Liver (tissue), 9 donors: Measurements from ENCODE around the gene IL1A. TPM values are rescaled to one million over a fixed set of nuclear protein-coding genes. Genes with fewer than 3 reads are reported as not detected.

Source experiments
- DNase-seq: peaks from one replicate; pipeline ENCODE4 v3.0.0-alpha.2; 2017; ENCODE audit warnings: low spot score
- H3K27ac ChIP-seq, 2 donors: one replicate each; pipeline ENCODE4 v1.7.0; 2013; ENCODE audit warnings: inconsistent platforms in 2 of 2, low read length in 2 of 2, control low read depth in 1 of 2, low read depth in 1 of 2, mild to moderate bottlenecking in 1 of 2
- H3K27me3 ChIP-seq, 4 donors: one replicate each; pipeline versions ENCODE4 v1.6.1 to v1.7.0; 2013; ENCODE audit warnings: low read length in 3 of 4, inconsistent platforms in 1 of 4, mild to moderate bottlenecking in 1 of 4, moderate library complexity in 1 of 4; ENCODE audit not compliant: control insufficient read depth in 4 of 4, insufficient read depth in 4 of 4
- H3K36me3 ChIP-seq, 4 donors: one replicate each; pipeline versions ENCODE4 v1.6.1 to v1.7.0; 2013; ENCODE audit warnings: low read length in 3 of 4, mild to moderate bottlenecking in 3 of 4, low read depth in 1 of 4, moderate library complexity in 1 of 4; ENCODE audit not compliant: control insufficient read depth in 4 of 4, insufficient read depth in 3 of 4
- H3K4me1 ChIP-seq, 4 donors: one replicate each; pipeline versions ENCODE4 v1.6.1 to v1.7.0; 2013; ENCODE audit warnings: low read length in 3 of 4, mild to moderate bottlenecking in 3 of 4, moderate library complexity in 1 of 4; ENCODE audit not compliant: control insufficient read depth in 4 of 4, insufficient read depth in 4 of 4
- H3K4me3 ChIP-seq, 3 donors: one replicate each; pipeline versions ENCODE4 v1.6.1 to v1.7.0; 2013; ENCODE audit warnings: low read length in 3 of 3, control low read depth in 1 of 3, low read depth in 1 of 3, mild to moderate bottlenecking in 1 of 3
- H3K9ac ChIP-seq, 2 donors: one replicate each; pipeline ENCODE4 v1.7.0; 2013; ENCODE audit warnings: low read length in 2 of 2, mild to moderate bottlenecking in 2 of 2, moderate library complexity in 2 of 2, control low read depth in 1 of 2, low read depth in 1 of 2
- H3K9me3 ChIP-seq, 4 donors: one replicate each; pipeline versions ENCODE4 v1.6.1 to v1.7.0; 2013; ENCODE audit warnings: low read length in 3 of 4; ENCODE audit not compliant: control insufficient read depth in 4 of 4
- CTCF ChIP-seq: fragments of 150-350 bp; IDR thresholded peaks from 2 replicates; pipeline ENCODE4 v1.5.1; 2017; ENCODE audit warnings: improper control_type of control experiment, low read depth, low read length; ENCODE audit not compliant: missing input control
- EGR1 ChIP-seq, 2 donors: IDR thresholded peaks; 2 replicates each; pipeline ENCODE4 v1.6.1; 2016 to 2018; ENCODE audit warnings: antibody characterized with exemption in 2 of 2, low read depth in 2 of 2
- FOXA1 ChIP-seq: IDR thresholded peaks from 2 replicates; pipeline ENCODE4 v1.6.1; 2016; ENCODE audit warnings: antibody characterized with exemption
- FOXA2 ChIP-seq: IDR thresholded peaks from 2 replicates; pipeline ENCODE4 v1.6.1; 2016; ENCODE audit warnings: antibody characterized with exemption
- GABPA ChIP-seq, 2 donors: IDR thresholded peaks in 1 of 2; conservative IDR thresholded peaks in 1 of 2; 2 replicates each; pipeline ENCODE4 v1.6.1; 2016; ENCODE audit warnings: antibody characterized with exemption in 2 of 2, mild to moderate bottlenecking in 1 of 2, moderate library complexity in 1 of 2
- HNF4A ChIP-seq, 2 donors: conservative IDR thresholded peaks; 2 replicates each; pipeline ENCODE4 v1.6.1; 2016; ENCODE audit warnings: antibody characterized with exemption in 2 of 2, mild to moderate bottlenecking in 2 of 2
- HNF4G ChIP-seq: IDR thresholded peaks from 2 replicates; pipeline ENCODE4 v1.6.1; 2016; ENCODE audit warnings: antibody characterized with exemption
- MAX ChIP-seq: IDR thresholded peaks from 2 replicates; pipeline ENCODE4 v1.6.1; 2016; ENCODE audit warnings: antibody characterized with exemption
- NR2F2 ChIP-seq: IDR thresholded peaks from 2 replicates; pipeline ENCODE4 v1.6.1; 2016; ENCODE audit warnings: antibody characterized with exemption
- REST ChIP-seq: IDR thresholded peaks from 2 replicates; pipeline ENCODE4 v1.6.1; 2016; ENCODE audit warnings: antibody characterized with exemption, mild to moderate bottlenecking
- RXRA ChIP-seq, 2 donors: IDR thresholded peaks; 2 replicates each; pipeline ENCODE4 v1.6.1; 2017 to 2018; ENCODE audit warnings: antibody characterized with exemption in 2 of 2, mild to moderate bottlenecking in 1 of 2
- SP1 ChIP-seq: IDR thresholded peaks from 2 replicates; pipeline ENCODE4 v1.6.1; 2018; ENCODE audit warnings: antibody characterized with exemption, mild to moderate bottlenecking
- YY1 ChIP-seq: IDR thresholded peaks from 2 replicates; pipeline ENCODE4 v1.6.1; 2016; ENCODE audit warnings: antibody characterized with exemption, mild to moderate bottlenecking
- WGBS: extraction: QIAGEN DNeasy Blood & Tissue Kit; methylation state at CpG from one replicate; pipeline ENCODE4 v1.1.7; 2013; 5-methylcytosine and 5-hydroxymethylcytosine counted together
- polyA plus RNA-seq, 2 donors: library from polyadenylated mRNA; stranded (reverse) in 1 of 2; unstranded in 1 of 2; fragments of 200-250 nt in 1 of 2; fragments of >200 nt in 1 of 2; fragmentation: Nextera tagmentation in 1 of 2; extraction: Ambion mirVana in 1 of 2; gene quantifications; one replicate each; pipeline versions ENCODE4 v1.2.1 to v1.2.3, GENCODE V29; 2013 to 2015
- total RNA-seq, 2 donors: library from RNA; depleted of rRNA; stranded (reverse); fragments of >200 nt; gene quantifications; one replicate each; pipeline ENCODE4 v1.2.3, GENCODE V29; 2014
- donor health status: healthy.
- donor health status: healthy.
- donor health status: healthy.
- donor health status: healthy.
- donor health status: healthy.

The IL1A gene
- total and polyA plus RNA-seq, 4 donors: 0.05 TPM; not detected in 3

- Histone ChIP-seq H3K9ac (no peak overlapping the region), H3K4me3 (no peak overlapping the region), H3K4me1 (peaks cover 0 to 3% (median 0%) of the 10 kb centered on the region in 4 donors), H3K36me3 (no peaks in the 10 kb centered on the region), H3K9me3 (no peaks in the 10 kb centered on the region), H3K27ac (no peak overlapping the region), H3K27me3 (no peaks in the 10 kb centered on the region)
- DNase-seq: no peak
- no peak for TF ChIP-seq REST
- WGBS: 70% methylated on average over 5 of the region's 5 CpGs
Measured at GRCh38 chr2:112803691-112804521, 19.6 kb upstream of the IL1A start.

GRCh38 chr2:112800881-112801583, 16.7 kb upstream of the IL1A start:
- H3K9ac ChIP-seq: no peak overlapping the region
- no peak for DNase-seq

GRCh38 chr2:112798979-112799975, 15.0 kb upstream of the IL1A start:
- Histone ChIP-seq H3K4me3 (no peak overlapping the region), H3K27me3 (no peaks in the 10 kb centered on the region), H3K27ac (no peak overlapping the region), H3K4me1 (no peaks in the 10 kb centered on the region), H3K36me3 (no peaks in the 10 kb centered on the region), H3K9ac (no peak overlapping the region), H3K9me3 (no peaks in the 10 kb centered on the region)
- 78% methylated on average over 8 of the region's 8 CpGs for WGBS
- DNase-seq: no peak
- no peak for TF ChIP-seq EGR1 (IDR thresholded peaks at IDR 0.05; ENCODE audit: low read depth in 2 of 2)
- no peak for TF ChIP-seq SP1
- TF ChIP-seq NR2F2: no peak
- TF ChIP-seq FOXA1: no peak
- no peak for TF ChIP-seq REST
- no peak for TF ChIP-seq YY1
- TF ChIP-seq GABPA (IDR thresholded peaks at IDR 0.05 in 1 of 2, conservative IDR thresholded peaks at IDR 0.05 in 1 of 2): no peak
- no peak for TF ChIP-seq FOXA2
- no peak for TF ChIP-seq CTCF
- no peak for TF ChIP-seq RXRA (IDR thresholded peaks at IDR 0.05)
- no peak for TF ChIP-seq MAX

More at GRCh38 chr2:112800881-112801583, 16.7 kb upstream of the IL1A start:
- Histone ChIP-seq H3K4me1 (no peaks in the 10 kb centered on the region), H3K36me3 (no peaks in the 10 kb centered on the region), H3K27me3 (no peaks in the 10 kb centered on the region), H3K9me3 (no peaks in the 10 kb centered on the region), H3K4me3 (no peak overlapping the region), H3K27ac (peak overlapping the region in 1 of 2 donors; percentile 50)
- TF ChIP-seq HNF4A (conservative IDR thresholded peaks at IDR 0.05) (peak; percentile 77 to 81), RXRA (IDR thresholded peaks at IDR 0.05) (peak in 1 of 2 donors; percentile 29), FOXA2 (no peak), HNF4G (peak; percentile 51), MAX (peak; percentile 10), YY1 (no peak)
- WGBS: 62% methylated on average over 4 of the region's 4 CpGs
